Right renal cortex interstitium (tissue), 3 donors: ENCODE results near the gene MAP2K4. TPM values are rescaled to one million over a fixed set of nuclear protein-coding genes. Genes with fewer than 3 reads are reported as not detected.
"Not testable (repeated sequence)": the region's sequence is repeated elsewhere in the genome, so short reads cannot be mapped to it uniquely, and the experiment has no call there.

Source experiments
- DNase-seq, 3 donors: peaks; one replicate each; pipeline ENCODE4 v3.0.0-alpha.2; 2013; ENCODE audit warnings: low read depth in 3 of 3, low spot score in 2 of 3
- polyA plus RNA-seq, 3 donors: library from polyadenylated mRNA; unstranded; fragments of 120-200 nt; gene quantifications; one replicate each; pipeline ENCODE4 v1.2.1, GENCODE V29; 2013; ENCODE audit not compliant: insufficient read length in 3 of 3

The MAP2K4 gene
- polyA plus RNA-seq, 3 donors = 43.5 to 46.4 (median 45.0) TPM

DNA sequence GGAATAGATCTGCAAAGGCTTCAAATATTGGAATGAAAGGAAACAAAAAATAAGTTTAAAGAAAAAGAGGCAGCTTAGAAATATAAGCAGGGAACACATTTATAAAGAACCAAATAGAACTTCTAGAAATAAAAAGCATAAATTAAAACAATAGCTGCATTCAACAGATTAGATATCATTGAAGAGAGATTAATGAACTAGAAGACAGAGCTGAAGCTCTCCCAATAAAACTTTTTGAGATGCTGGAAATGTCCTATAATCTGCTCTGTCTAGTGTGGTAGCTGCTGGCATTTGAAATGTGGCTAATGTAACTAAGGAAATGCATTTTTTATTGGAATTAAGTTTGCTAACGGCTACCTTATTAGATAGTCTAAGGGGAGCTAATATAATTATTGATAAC, 115.6 kb downstream of the MAP2K4 start:
- no peak for DNase-seq

GRCh38 chr17:12136646-12137045, 116.0 kb downstream of the MAP2K4 start:
- no peak for DNase-seq

DNA sequence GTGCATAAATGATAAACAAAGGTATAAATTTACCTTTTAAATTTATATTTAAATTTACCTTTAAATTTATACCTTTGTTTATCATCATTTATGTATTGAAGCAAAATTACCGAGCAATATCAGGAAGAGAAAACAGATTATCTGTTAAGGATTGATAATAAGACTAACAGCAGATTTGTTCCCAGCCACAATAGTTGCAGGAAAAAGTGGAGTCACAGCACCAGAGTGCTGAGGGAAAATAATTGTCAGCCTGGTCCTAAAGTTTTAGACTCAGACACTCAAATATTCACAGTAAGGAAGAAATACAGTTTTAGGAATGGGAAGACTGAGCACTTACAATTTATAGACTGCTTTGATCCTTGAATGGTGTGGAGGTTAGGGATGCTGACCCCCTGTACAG, 117.2 kb downstream of the MAP2K4 start:
- DNase-seq = no peak

- DNase-seq = no peak
Measured at GRCh38 chr17:12140685-12141084, 120.0 kb downstream of the MAP2K4 start.

- DNase-seq = not testable (repeated sequence)
Measured at GRCh38 chr17:12162187-12162586, 141.5 kb downstream of the MAP2K4 start.

DNA sequence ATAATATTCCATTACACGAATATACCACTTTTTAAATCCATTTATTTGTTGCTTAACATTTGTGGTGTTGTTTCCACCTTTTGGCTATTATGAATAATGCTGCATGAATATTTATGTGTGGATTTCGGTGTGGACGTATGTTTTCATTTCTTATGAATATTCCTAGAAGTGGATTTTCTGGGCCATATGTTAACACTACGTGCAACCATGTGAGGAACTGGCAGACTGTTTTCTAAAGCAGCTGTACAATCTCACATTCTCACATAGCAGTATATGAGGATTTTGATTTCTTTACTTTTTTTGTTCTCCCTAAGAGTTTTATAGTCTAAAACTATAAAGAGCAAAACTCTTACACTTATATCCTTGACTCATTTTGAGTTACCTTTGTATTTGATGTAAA, 143.4 kb downstream of the MAP2K4 start:
- no peak for DNase-seq

GRCh38 chr17:12178644-12179330, 158.1 kb downstream of the MAP2K4 start:
- no peak for DNase-seq

- peak; percentile 27 to 45 (median 38) for DNase-seq
Measured at GRCh38 chr17:12180644-12181261, 160.1 kb downstream of the MAP2K4 start.

DNA sequence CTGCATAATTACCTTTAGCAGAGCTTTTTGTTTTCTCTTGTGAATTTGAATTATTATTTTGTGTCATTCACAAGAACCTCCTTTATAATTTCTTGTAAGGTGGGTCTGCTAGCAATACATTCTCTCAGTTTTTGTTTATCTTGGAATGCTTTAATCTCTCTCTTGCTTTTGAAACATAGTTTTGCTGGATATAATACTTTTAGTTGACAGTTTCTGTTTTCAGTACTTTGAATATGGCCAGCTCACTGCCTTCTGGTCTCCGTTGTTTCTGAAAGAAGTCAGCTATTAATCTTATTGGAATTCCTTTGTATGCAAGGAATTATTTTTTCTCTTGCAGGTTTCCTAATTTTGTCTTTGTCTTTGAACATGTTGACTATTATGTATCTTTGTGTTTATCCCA, 167.0 kb downstream of the MAP2K4 start:
- no peak for DNase-seq

DNA sequence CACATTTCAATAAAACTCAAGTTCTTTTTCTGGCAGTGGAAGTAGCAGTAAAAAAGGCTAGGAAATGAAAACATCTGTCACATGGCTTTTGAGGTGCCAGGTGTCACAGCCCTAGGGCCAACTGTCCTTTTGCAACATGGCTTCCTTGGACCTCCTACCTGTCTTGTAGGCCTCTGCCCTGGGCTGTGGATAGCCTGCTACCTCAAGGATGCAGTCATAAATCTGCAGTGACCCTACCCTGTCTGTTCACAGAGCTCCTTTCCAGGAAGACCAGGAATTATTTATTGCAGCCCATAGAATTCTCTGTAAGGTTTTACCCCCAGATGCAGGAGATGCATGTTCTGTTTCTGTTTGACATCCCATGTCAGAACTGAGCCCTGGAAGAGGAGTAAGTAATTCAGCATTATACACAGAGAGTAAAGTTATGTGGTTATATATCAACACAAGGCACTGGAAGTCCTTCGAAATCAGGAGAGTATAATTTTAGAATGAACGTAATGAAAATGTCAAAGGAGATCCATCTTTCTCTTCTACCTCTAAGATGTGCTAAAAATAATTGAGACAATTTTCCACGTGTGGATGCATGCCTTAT, 172.6 kb downstream of the MAP2K4 start:
- no peak for DNase-seq

Other genes with a start within 250 kb of the MAP2K4 start
- 10 to 100 TPM in 2 of 3 donors, 1 to 10 TPM in 1; 9.3 to 11.5 (median 11.3) TPM for gene ZNF18, start 23.4 kb upstream of the MAP2K4 start, polyA plus RNA-seq